ENCODE data around the gene KATNB1. TPM values are rescaled to one million over a fixed set of nuclear protein-coding genes. Genes with fewer than 3 reads are reported as not detected.
A peak's percentile ranks its signal among the peaks of the same experiment; 100 is the strongest.

Gene KATNB1
- total RNA-seq, 1 donor from 2014 or later = 47.4 TPM

GRCh38 chr16:57720142-57720575 is 15.4 kb upstream of the KATNB1 start:
- no peak overlapping the region for H3K27ac Mint-ChIP-seq (ENCODE audit: unreplicated experiment)
- DNase-seq (ENCODE audit: low read depth, low spot score) = peak; percentile 69
- no peaks in the 10 kb centered on the region for H3K4me1 Mint-ChIP-seq
- TF ChIP-seq, protein P1, sequence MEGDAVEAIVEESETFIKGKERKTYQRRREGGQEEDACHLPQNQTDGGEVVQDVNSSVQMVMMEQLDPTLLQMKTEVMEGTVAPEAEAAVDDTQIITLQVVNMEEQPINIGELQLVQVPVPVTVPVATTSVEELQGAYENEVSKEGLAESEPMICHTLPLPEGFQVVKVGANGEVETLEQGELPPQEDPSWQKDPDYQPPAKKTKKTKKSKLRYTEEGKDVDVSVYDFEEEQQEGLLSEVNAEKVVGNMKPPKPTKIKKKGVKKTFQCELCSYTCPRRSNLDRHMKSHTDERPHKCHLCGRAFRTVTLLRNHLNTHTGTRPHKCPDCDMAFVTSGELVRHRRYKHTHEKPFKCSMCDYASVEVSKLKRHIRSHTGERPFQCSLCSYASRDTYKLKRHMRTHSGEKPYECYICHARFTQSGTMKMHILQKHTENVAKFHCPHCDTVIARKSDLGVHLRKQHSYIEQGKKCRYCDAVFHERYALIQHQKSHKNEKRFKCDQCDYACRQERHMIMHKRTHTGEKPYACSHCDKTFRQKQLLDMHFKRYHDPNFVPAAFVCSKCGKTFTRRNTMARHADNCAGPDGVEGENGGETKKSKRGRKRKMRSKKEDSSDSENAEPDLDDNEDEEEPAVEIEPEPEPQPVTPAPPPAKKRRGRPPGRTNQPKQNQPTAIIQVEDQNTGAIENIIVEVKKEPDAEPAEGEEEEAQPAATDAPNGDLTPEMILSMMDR (conservative IDR thresholded peaks at IDR 0.05) = peak; percentile 69
- H3K4me3 Mint-ChIP-seq = no peak overlapping the region
- no peaks in the 10 kb centered on the region for H3K27me3 Mint-ChIP-seq (ENCODE audit: low read depth)
- H3K9me3 Mint-ChIP-seq = no peaks in the 10 kb centered on the region
- no peaks in the 10 kb centered on the region for H3K36me3 Mint-ChIP-seq (ENCODE audit: low read depth)

GRCh38 chr16:57721356-57722209 is 14.0 kb upstream of the KATNB1 start:
- no peak for DNase-seq (ENCODE audit: low read depth, low spot score)
- Mint-ChIP-seq H3K27me3 (ENCODE audit: low read depth) (no peaks in the 10 kb centered on the region), H3K4me3 (no peak overlapping the region), H3K27ac (ENCODE audit: unreplicated experiment) (peak overlapping the region; percentile 75), H3K4me1 (no peaks in the 10 kb centered on the region), H3K9me3 (no peaks in the 10 kb centered on the region), H3K36me3 (ENCODE audit: low read depth) (no peaks in the 10 kb centered on the region)
- TF ChIP-seq, protein P1 (conservative IDR thresholded peaks at IDR 0.05) = no peak

GRCh38 chr16:57722210-57722499 is 13.4 kb upstream of the KATNB1 start:
- no peak for DNase-seq (ENCODE audit: low read depth, low spot score)
- Mint-ChIP-seq H3K4me1 (no peaks in the 10 kb centered on the region), H3K27ac (ENCODE audit: unreplicated experiment) (peak overlapping the region; percentile 12), H3K36me3 (ENCODE audit: low read depth) (no peaks in the 10 kb centered on the region), H3K4me3 (no peak overlapping the region), H3K27me3 (ENCODE audit: low read depth) (no peaks in the 10 kb centered on the region), H3K9me3 (no peaks in the 10 kb centered on the region)
- TF ChIP-seq, protein P1 (conservative IDR thresholded peaks at IDR 0.05) = no peak

GRCh38 chr16:57722651-57723050 is 12.9 kb upstream of the KATNB1 start:
- H3K9me3 Mint-ChIP-seq = no peaks in the 10 kb centered on the region
- no peak for DNase-seq (ENCODE audit: low read depth, low spot score)

DNA sequence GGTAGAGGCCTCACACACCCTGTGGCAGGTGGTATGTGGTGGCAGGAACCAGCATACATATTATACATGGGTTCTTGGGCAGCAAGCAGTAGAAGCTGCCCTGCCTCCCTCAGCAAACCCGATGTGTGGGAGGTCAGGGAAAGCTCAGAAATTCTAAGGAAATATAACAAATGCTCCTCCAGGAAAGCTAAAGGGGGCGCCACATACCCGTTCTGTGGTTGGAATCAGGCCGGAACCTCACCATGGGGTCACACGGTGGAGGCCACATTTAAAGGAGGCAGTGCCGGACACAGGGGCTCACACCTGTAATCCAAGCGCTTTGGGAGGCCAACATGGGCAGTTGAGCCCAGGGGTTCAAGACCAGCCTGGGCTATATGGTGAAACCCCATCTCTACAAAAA is 12.4 kb upstream of the KATNB1 start:
- no peaks in the 10 kb centered on the region for H3K36me3 Mint-ChIP-seq (ENCODE audit: low read depth)
- H3K27me3 Mint-ChIP-seq (ENCODE audit: low read depth) = no peaks in the 10 kb centered on the region
- TF ChIP-seq, protein P1 (conservative IDR thresholded peaks at IDR 0.05) = peak; percentile 46
- H3K4me1 Mint-ChIP-seq = no peaks in the 10 kb centered on the region
- H3K4me3 Mint-ChIP-seq = no peak overlapping the region
- peak; percentile 38 for DNase-seq (ENCODE audit: low read depth, low spot score)
- peak overlapping the region; percentile 14 for H3K27ac Mint-ChIP-seq (ENCODE audit: unreplicated experiment)
- no peaks in the 10 kb centered on the region for H3K9me3 Mint-ChIP-seq

More at GRCh38 chr16:57722651-57723050, 12.9 kb upstream of the KATNB1 start:
- no peaks in the 10 kb centered on the region for H3K27me3 Mint-ChIP-seq (ENCODE audit: low read depth)
- TF ChIP-seq, protein P1 (conservative IDR thresholded peaks at IDR 0.05) = no peak
- no peak overlapping the region for H3K27ac Mint-ChIP-seq (ENCODE audit: unreplicated experiment)
- H3K4me3 Mint-ChIP-seq = no peak overlapping the region
- no peaks in the 10 kb centered on the region for H3K36me3 Mint-ChIP-seq (ENCODE audit: low read depth)
- H3K4me1 Mint-ChIP-seq = no peaks in the 10 kb centered on the region
